Hematopoietic multipotent progenitor cell treated with erythropoietin and hydrocortisone succinate and interleukin-3 and kit ligand, for 8 days (in vitro differentiated cells): ENCODE measurements around the gene ATP6V0D1.
A peak's percentile ranks its signal among the peaks of the same experiment; 100 is the strongest.

Source experiments
- DNase-seq: peaks from one replicate; pipeline ENCODE4 v3.0.0-alpha.2; 2015

Gene ATP6V0D1

DNA sequence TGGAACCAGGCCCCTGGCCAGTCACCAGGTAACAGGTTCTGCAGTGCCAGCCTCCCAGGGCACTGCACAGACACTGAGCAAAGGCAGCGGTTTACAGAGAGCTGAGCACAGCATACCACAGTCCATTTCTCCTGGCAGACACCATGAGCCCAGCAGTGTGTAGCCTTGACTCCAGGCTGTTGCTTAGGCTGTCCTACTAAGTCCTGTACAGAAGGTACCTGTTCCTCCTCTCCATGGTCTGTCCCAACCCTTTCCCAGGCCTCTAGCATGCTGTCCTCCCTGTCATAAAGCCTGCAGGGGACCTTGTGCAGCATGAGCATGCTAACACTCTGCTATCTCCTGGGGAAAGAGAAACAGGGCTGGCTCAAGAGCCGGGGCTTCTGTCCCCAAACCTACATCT lies 20.0 kb downstream of the ATP6V0D1 start:
- DNase-seq, result no peak

GRCh38 chr16:67460168-67460567 lies 20.8 kb downstream of the ATP6V0D1 start:
- DNase-seq, result peak; percentile 91

DNA sequence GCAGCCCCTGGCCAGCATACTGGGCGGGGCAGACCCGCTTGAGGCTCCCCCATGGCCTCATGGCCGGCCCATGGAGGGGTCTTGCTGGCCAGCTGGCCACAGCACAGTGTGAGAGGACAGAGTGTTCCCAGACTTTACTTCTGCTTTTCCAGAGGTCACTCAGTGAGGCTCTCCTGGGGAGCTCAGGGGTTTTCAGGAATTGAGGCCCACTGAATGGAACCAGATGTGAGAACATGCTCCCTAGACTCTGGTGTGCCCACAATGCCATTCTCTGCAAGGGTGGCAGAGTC lies 21.2 kb downstream of the ATP6V0D1 start:
- no peak for DNase-seq

DNA sequence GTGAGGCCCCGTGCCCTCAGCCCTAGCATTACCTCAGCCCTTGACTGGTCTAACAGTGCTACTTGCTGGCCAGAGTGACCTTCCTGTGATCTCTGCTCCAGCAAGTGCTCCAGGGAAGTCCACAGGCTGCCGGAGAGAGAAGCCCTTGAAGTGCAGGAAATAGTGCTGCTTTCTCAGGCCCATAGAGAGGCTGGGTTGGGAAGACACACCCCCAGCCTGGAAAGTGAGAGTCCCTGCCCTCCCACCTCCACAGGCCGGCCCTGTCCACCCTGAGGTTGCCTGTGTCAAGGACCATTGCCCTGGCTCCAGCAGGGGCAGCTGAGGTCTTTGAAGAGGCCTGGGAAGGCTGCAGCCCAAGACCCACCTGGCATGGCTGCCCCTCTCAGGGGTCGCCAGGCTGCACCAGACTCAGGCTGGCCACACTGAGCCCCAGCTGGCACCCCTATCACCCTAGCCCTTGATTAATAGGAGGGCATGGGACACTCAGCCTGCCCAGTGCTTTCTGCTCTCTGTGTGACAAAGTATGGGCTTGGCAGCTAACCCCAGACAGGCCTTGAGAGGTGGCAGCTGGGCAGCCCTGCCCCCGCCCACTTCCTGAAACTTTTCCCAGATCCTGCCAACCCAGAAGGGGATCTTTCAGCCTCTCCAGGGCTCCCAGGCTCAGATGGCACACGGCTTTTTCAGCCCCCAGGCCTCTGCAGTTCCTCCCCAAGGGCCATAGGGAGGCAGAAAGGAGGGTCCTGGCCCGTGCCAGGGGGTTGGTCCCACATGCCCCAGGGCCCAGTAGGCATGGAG lies 21.7 kb downstream of the ATP6V0D1 start:
- no peak for DNase-seq

DNA sequence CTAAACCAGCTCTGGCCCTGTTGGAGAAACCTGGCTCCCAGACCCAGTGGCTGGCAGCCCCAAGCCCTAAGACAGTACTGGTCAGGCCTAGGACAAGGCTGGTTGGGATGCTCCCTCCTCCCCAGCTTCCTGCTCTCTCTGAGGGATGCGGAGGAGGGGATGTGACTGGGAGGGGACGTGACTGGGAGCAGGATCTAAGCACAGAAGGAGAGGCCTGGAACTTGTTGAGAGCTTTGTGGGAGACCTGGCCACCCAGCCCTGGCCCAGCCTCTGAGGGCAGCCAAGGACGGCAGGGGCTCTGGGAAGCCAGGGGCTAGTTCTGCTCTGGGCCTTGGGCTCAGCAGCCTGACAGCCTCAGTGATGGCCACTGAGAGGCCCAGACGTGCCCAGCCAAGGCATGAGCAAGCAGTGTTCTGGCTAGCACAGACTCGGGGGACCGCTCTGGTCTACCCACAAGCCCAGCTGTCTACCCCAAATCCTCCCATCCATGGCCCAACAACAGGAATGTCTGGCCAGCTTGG lies 22.8 kb downstream of the ATP6V0D1 start:
- no peak for DNase-seq

- no peak for DNase-seq
These were observed 23.3 kb downstream of the ATP6V0D1 start for GRCh38 chr16:67457611-67458010.

DNA sequence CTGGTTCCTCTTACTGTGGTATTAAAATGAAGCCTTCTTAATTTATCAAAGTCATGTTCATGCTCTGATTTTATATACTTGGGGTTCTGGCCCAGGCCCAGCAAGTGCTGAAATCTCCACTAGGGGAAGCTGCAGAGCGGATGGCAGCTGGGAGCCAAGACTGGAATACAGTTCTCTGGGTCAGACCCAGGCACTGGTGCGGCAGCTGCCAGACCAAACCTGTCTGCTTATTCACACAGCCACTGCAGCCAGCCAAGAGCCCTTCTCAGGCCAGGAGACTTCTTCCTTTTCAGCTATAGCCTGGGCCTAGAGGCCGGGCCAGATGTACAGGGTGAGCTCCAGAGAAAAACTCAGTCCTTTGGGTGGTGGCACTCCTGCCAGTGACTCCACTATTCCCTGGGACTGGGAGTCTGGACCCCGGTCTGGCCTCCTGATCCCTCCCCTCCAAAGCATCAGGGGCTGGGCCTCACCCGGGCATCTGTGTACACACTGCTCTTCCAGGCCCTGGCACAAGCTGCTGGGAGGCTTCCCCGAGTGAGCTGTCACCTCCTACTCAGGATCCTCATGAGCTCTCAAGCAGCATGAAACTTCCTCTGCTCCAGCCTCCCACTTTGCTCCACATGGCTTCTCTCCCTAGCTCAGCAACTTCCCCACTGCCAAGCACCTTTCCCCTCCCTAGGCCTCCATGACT lies 24.4 kb downstream of the ATP6V0D1 start:
- peak; percentile 46 for DNase-seq

- DNase-seq, result no peak
These were observed 26.1 kb downstream of the ATP6V0D1 start for GRCh38 chr16:67454852-67455251.

DNA sequence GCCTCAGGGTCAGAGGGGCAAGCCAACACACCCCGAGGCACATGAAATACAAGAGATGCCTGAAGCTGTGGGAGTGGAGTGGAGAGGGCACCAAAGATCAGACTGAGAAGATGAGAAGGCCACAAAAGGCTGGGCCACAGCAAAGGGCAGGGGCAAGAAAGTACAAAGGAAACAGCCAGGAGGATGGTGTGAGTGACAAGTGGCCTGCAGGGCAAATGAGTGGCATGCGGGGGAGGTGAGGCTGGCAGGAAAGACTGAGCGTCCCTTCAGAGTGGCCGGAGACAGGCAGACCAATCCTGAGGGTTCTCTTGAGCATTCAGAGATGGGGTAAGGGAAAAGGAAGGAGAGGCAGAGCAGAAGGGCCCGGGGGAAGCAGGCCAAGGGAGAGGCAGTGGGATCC lies 26.9 kb downstream of the ATP6V0D1 start:
- no peak for DNase-seq

GRCh38 chr16:67451704-67452435 lies 29.1 kb downstream of the ATP6V0D1 start:
- DNase-seq, result no peak

- no peak for DNase-seq
These were observed 29.8 kb downstream of the ATP6V0D1 start for GRCh38 chr16:67451061-67451703.

DNA sequence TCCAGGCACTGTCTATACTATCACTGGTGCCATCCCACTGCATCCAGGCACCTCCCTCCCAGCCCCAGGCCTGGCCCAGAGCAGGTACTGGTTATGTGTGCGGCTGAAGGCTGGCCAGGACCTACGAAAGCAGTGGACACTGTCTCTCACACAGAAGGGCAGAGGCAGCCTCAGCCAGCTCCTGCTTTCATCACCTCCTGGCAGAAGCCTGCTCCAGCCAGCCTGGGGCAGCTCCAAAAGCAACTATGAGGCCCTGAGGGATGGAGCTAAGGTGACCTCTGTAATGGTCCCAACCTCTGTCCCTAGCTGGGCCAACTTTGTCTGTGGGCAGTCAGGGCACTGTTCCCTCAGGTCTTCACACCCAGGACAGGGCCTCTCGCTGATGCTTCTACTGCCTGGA lies 31.2 kb downstream of the ATP6V0D1 start:
- DNase-seq, result no peak

DNA sequence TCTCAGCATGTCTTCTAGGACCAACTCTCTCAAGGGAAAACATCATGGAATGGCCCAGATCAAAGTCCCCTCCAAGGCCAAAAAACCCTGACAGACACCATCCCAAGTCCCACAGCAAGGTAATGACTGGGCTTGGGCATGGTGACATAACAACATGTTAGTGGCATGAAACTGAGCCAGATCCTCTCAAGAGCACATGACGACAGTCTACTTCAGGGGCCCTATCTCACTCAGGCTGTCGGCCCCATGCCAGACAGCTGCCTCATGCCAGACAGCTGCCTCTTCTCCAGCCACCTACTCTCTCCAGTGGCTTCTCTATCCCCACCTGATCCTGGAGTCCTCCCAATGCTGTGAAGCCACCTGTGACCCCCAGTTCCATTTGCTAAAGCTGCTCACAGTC lies 31.6 kb downstream of the ATP6V0D1 start:
- peak; percentile 47 for DNase-seq

- DNase-seq, result no peak
These were observed 32.4 kb downstream of the ATP6V0D1 start for GRCh38 chr16:67448580-67448979.

DNA sequence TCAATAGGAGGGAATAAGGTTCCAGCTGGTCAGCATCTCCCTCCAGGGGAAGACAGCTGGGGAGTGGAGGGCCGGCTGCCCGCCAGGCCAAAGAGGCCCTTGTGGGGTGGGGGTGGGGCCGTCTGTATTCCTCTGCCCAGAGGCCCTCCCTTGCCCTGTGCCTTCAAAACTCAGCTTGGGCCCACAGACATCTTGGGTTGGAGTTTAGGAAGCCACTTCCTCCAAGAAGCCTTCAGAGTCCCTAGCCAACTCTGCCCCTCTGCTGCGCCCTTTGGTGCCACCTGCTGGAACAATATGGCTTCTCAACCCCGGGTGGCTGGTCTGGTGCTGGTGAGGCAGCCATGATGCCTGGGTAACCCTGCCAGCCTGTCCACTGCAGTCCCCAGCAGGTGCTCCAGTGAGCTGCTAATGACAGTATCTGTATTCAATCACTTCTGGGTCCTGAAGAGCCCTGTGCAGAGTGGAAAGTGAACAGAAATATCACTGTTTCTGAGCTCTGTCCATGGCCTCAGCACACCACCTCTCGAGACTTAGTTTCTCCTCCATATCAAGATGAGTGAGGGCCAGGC lies 33.4 kb downstream of the ATP6V0D1 start:
- peak; percentile 86 for DNase-seq

GRCh38 chr16:67446968-67447507 lies 33.9 kb downstream of the ATP6V0D1 start:
- no peak for DNase-seq

DNA sequence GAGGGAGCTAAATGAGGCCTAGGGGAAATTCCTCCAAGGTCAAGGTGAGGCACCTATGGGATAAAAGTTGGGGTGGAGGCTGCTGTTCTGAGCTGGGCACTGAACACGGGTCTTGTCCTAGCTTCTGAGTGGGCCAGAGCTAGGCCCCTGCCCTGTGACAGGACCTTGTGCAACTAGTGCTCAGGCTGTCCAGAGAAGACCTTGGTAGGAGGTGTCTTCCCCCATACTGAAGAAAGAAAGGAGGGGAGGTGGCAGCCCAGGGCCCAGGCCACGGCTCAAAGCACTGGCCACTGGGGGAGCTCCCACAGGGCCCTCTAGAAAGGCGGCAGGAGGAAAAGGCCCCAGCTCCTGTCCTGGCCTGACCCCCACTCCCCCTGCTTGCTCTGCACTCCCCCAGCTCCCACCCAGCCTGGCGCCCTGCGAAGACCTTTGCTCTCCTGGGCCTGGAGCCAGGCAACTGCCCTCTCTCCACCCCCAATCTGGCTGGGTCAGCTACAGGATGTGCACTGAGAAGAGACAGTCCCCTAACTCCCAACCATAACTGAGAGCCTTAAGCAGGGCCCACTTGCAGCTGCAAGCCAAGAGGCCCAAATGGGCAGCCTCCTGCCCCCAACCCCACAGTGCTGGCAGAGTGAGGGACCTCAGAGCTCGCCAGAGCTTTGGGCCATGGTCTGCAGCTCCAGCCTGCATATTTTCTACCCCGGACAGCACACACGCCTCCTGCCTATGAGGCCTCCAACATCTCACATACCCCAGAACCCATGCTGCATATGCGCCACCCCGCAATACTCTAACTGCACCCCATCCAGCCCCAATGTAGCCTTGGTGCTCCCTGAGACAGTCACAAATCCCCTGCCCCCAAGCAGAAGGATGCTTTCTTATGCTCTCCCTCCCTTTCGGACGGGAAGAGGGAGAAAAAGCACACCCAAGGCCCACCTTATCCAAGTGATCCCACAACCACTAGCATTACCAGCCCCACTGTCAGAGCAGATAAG lies 34.7 kb downstream of the ATP6V0D1 start:
- no peak for DNase-seq

GRCh38 chr16:67445441-67445912 lies 35.5 kb downstream of the ATP6V0D1 start:
- DNase-seq, result no peak

- no peak for DNase-seq
These were observed 35.9 kb downstream of the ATP6V0D1 start for GRCh38 chr16:67445126-67445426.

- peak; percentile 43 for DNase-seq
These were observed 36.5 kb downstream of the ATP6V0D1 start for GRCh38 chr16:67444259-67445125.
